ENCODE data around the gene ATAT1. TPM values are rescaled to one million over a fixed set of nuclear protein-coding genes. Genes with fewer than 3 reads are reported as not detected.

ATAT1 gene
- total and polyA plus RNA-seq, 9 of the 15 experiments (the other 6 are each of a cell fraction or from before 2014, with no cell fraction given) = 0.65 to 5.8 (median 1.6) TPM

DNA sequence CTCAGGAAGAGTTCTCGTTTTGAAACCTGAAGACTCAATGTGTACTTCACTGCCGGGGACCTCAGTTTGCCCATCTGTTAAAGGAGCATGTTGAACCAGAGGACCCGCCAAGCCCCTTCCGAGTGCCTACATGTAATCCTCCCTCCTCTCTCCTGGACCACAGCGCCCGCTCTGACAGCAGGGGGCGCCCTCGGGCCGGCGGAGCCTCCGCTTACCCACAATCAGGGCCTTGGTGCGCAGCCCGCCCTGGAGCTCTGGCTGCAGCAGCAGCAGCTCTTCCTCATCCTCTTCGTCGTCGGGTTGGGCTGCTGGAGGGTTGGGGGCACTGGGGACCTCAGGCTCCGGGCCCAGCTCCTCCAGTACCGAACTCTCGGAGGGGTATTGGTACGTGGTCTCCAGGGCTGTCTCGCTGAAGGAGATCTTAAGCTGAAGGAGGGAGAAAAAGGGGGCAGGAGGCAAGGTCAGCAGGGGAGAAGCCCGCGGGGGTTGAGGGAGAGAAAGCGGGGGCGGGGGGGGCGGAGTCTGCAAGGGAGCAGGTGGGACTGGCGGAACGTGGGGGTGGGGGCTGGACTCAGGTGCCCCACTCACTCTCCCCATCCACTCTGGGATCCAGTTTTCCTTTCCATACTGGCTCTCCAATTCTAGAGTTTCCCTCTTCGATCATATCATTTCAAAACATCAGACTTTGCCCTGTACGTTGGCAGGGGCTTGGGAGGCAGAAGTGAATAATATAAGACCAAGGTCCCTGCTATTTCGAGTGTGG is 52.5 kb downstream of the ATAT1 start (continued):
- TF ChIP-seq, protein P1, sequence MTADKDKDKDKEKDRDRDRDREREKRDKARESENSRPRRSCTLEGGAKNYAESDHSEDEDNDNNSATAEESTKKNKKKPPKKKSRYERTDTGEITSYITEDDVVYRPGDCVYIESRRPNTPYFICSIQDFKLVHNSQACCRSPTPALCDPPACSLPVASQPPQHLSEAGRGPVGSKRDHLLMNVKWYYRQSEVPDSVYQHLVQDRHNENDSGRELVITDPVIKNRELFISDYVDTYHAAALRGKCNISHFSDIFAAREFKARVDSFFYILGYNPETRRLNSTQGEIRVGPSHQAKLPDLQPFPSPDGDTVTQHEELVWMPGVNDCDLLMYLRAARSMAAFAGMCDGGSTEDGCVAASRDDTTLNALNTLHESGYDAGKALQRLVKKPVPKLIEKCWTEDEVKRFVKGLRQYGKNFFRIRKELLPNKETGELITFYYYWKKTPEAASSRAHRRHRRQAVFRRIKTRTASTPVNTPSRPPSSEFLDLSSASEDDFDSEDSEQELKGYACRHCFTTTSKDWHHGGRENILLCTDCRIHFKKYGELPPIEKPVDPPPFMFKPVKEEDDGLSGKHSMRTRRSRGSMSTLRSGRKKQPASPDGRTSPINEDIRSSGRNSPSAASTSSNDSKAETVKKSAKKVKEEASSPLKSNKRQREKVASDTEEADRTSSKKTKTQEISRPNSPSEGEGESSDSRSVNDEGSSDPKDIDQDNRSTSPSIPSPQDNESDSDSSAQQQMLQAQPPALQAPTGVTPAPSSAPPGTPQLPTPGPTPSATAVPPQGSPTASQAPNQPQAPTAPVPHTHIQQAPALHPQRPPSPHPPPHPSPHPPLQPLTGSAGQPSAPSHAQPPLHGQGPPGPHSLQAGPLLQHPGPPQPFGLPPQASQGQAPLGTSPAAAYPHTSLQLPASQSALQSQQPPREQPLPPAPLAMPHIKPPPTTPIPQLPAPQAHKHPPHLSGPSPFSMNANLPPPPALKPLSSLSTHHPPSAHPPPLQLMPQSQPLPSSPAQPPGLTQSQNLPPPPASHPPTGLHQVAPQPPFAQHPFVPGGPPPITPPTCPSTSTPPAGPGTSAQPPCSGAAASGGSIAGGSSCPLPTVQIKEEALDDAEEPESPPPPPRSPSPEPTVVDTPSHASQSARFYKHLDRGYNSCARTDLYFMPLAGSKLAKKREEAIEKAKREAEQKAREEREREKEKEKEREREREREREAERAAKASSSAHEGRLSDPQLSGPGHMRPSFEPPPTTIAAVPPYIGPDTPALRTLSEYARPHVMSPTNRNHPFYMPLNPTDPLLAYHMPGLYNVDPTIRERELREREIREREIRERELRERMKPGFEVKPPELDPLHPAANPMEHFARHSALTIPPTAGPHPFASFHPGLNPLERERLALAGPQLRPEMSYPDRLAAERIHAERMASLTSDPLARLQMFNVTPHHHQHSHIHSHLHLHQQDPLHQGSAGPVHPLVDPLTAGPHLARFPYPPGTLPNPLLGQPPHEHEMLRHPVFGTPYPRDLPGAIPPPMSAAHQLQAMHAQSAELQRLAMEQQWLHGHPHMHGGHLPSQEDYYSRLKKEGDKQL (CRISPR knock-in tag; IDR thresholded peaks at IDR 0.05; ENCODE audit: borderline replicate concordance) = no peak
- TF ChIP-seq PTTG1 (tag; IDR thresholded peaks at IDR 0.05; ENCODE audit: low read depth) = no peak
- TF ChIP-seq, protein P2, sequence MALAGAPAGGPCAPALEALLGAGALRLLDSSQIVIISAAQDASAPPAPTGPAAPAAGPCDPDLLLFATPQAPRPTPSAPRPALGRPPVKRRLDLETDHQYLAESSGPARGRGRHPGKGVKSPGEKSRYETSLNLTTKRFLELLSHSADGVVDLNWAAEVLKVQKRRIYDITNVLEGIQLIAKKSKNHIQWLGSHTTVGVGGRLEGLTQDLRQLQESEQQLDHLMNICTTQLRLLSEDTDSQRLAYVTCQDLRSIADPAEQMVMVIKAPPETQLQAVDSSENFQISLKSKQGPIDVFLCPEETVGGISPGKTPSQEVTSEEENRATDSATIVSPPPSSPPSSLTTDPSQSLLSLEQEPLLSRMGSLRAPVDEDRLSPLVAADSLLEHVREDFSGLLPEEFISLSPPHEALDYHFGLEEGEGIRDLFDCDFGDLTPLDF (CRISPR knock-in tag; IDR thresholded peaks at IDR 0.05) = 0 out of 2 replicates have a peak, but pooled peaks have one; percentile 47
- TF ChIP-seq GTF2F1 (IDR thresholded peaks at IDR 0.05; ENCODE audit: low read depth, low read length) = 0 out of 2 replicates have a peak, but pooled peaks have one; percentile 35
- peak; percentile 78; the same call in 1 of the 2 replicates for TF ChIP-seq MTA3 (IDR thresholded peaks at IDR 0.05; ENCODE audit: borderline replicate concordance)
- TF ChIP-seq, protein P3, sequence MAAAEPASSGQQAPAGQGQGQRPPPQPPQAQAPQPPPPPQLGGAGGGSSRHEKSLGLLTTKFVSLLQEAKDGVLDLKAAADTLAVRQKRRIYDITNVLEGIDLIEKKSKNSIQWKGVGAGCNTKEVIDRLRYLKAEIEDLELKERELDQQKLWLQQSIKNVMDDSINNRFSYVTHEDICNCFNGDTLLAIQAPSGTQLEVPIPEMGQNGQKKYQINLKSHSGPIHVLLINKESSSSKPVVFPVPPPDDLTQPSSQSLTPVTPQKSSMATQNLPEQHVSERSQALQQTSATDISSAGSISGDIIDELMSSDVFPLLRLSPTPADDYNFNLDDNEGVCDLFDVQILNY (CRISPR knock-in tag; IDR thresholded peaks at IDR 0.05) = no peak
- no peak for TF ChIP-seq ERF (CRISPR knock-in tag; IDR thresholded peaks at IDR 0.05)
- no peak for TF ChIP-seq TFAM (CRISPR knock-in tag; conservative IDR thresholded peaks at IDR 0.05)

Data from K562 (cell line).